Mesenchymal stem cell (in vitro differentiated cells and primary cell): Measurements from ENCODE around the gene PRODH2.
A peak's percentile ranks its signal among the peaks of the same experiment; 100 is the strongest.

Source experiments
- DNase-seq: peaks from one replicate; pipeline ENCODE4 v3.0.0-alpha.2; 2013
- H2AFZ ChIP-seq: one replicate; pipeline ENCODE4 v1.6.1; 2013; ENCODE audit warnings: low read depth, mild to moderate bottlenecking, control low read depth, inconsistent platforms, low read length, moderate library complexity
- H2AK5ac ChIP-seq: 2 replicates; pipeline ENCODE4 v1.6.1; 2013; ENCODE audit warnings: low read length, moderate library complexity, mild to moderate bottlenecking, inconsistent platforms; ENCODE audit not compliant: severe bottlenecking
- H2BK120ac ChIP-seq: one replicate; pipeline ENCODE4 v1.6.1; 2013; ENCODE audit warnings: low read depth, mild to moderate bottlenecking, inconsistent platforms, low read length, moderate library complexity
- H2BK12ac ChIP-seq, 2 experiments: one replicate each; pipeline ENCODE4 v1.6.1; 2013; ENCODE audit warnings: inconsistent platforms in 2 of 2, low read length in 2 of 2, mild to moderate bottlenecking in 2 of 2, moderate library complexity in 2 of 2, control low read depth in 1 of 2
- H2BK15ac ChIP-seq: one replicate; pipeline ENCODE4 v1.6.1; 2013; ENCODE audit warnings: mild to moderate bottlenecking, low read depth, inconsistent platforms; ENCODE audit not compliant: poor library complexity, severe bottlenecking
- H2BK5ac ChIP-seq: 2 replicates; pipeline ENCODE4 v1.6.1; 2013; ENCODE audit warnings: low read depth, mild to moderate bottlenecking, low read length, control low read depth, inconsistent platforms; ENCODE audit not compliant: poor library complexity, severe bottlenecking
- H3K14ac ChIP-seq, 2 experiments: one replicate each; pipeline ENCODE4 v1.6.1; 2013; ENCODE audit warnings: inconsistent platforms in 2 of 2, low read length in 2 of 2, control low read depth in 1 of 2, mild to moderate bottlenecking in 1 of 2, moderate library complexity in 1 of 2
- H3K18ac ChIP-seq, 2 experiments: one replicate each; pipeline ENCODE4 v1.6.1; 2013; ENCODE audit warnings: inconsistent platforms in 2 of 2, low read length in 2 of 2, control low read depth in 1 of 2, low read depth in 1 of 2, mild to moderate bottlenecking in 1 of 2
- H3K23ac ChIP-seq, 2 experiments: one replicate each; pipeline ENCODE4 v1.6.1; 2013; ENCODE audit warnings: inconsistent platforms in 2 of 2, low read length in 2 of 2, mild to moderate bottlenecking in 2 of 2, moderate library complexity in 2 of 2, control low read depth in 1 of 2
- H3K27ac ChIP-seq: 2 replicates; pipeline ENCODE4 v1.5.1; 2013; ENCODE audit warnings: mild to moderate bottlenecking, moderate library complexity, low read length, control low read depth, inconsistent platforms; ENCODE audit not compliant: poor library complexity, severe bottlenecking
- H3K27me3 ChIP-seq, 2 experiments: 2 replicates each; pipeline versions ENCODE4 v1.6.1 to v1.7.0; 2013; ENCODE audit warnings: low read length in 2 of 2, mild to moderate bottlenecking in 2 of 2, moderate library complexity in 2 of 2, control low read depth in 1 of 2, inconsistent platforms in 1 of 2; ENCODE audit not compliant: control insufficient read depth in 1 of 2, insufficient read depth in 1 of 2
- H3K36me3 ChIP-seq, 2 experiments: 2 replicates each; pipeline versions ENCODE4 v1.6.1 to v1.7.0; 2013; ENCODE audit warnings: low read length in 2 of 2, control low read depth in 1 of 2, inconsistent platforms in 1 of 2, low read depth in 1 of 2, mild to moderate bottlenecking in 1 of 2; ENCODE audit not compliant: insufficient read depth in 2 of 2, control insufficient read depth in 1 of 2
- H3K4ac ChIP-seq, 2 experiments: one replicate each; pipeline ENCODE4 v1.6.1; 2013; ENCODE audit warnings: inconsistent platforms in 2 of 2, low read length in 2 of 2, mild to moderate bottlenecking in 2 of 2, moderate library complexity in 2 of 2, control low read depth in 1 of 2, low read depth in 1 of 2
- H3K4me1 ChIP-seq: 2 replicates; pipeline ENCODE4 v1.6.1; 2013; ENCODE audit warnings: low read depth, low read length, control low read depth; ENCODE audit not compliant: control insufficient read depth, insufficient read depth
- H3K4me2 ChIP-seq: 2 replicates; pipeline ENCODE4 v1.6.1; 2013; ENCODE audit warnings: low read length, mild to moderate bottlenecking, inconsistent platforms; ENCODE audit not compliant: poor library complexity, severe bottlenecking
- H3K4me3 ChIP-seq, 2 experiments: 2 replicates each; pipeline versions ENCODE4 v1.5.1 to v1.7.0; 2013; ENCODE audit warnings: low read length in 2 of 2, mild to moderate bottlenecking in 2 of 2, control low read depth in 1 of 2, low read depth in 1 of 2; ENCODE audit not compliant: insufficient read depth in 1 of 2
- H3K79me1 ChIP-seq: replicated peaks from 2 replicates; pipeline ENCODE4 v1.6.1; 2013; ENCODE audit warnings: mild to moderate bottlenecking, control low read depth, low read length, inconsistent platforms; ENCODE audit not compliant: poor library complexity, severe bottlenecking
- H3K9ac ChIP-seq: 2 replicates; pipeline ENCODE4 v1.7.0; 2013; ENCODE audit warnings: mild to moderate bottlenecking, low read length, moderate library complexity
- H3K9me3 ChIP-seq: 2 replicates; pipeline ENCODE4 v1.7.0; 2013; ENCODE audit warnings: mild to moderate bottlenecking, low read length; ENCODE audit not compliant: control insufficient read depth
- H4K8ac ChIP-seq: one replicate; pipeline ENCODE4 v1.6.1; 2013; ENCODE audit warnings: inconsistent platforms, mild to moderate bottlenecking, low read length, moderate library complexity
- H4K91ac ChIP-seq: one replicate; pipeline ENCODE4 v1.6.1; 2013; ENCODE audit warnings: mild to moderate bottlenecking, low read length, inconsistent platforms
- WGBS: methylation state at CpG from one replicate; pipeline ENCODE4 v1.1.7; 2013; ENCODE audit warnings: mixed read lengths; 5-methylcytosine and 5-hydroxymethylcytosine counted together

The PRODH2 gene

GRCh38 chr19:35859414-35859813 is 46.8 kb upstream of the PRODH2 start:
- Histone ChIP-seq H3K4ac (no peak overlapping the region), H3K4me3 (no peak overlapping the region), H3K4me2 (no peak overlapping the region), H2AK5ac (no peak overlapping the region), H3K9ac (no peak overlapping the region), H3K9me3 (no peaks in the 10 kb centered on the region), H3K36me3 (no peaks in the 10 kb centered on the region), H3K27me3 (peaks cover 86 to 93% of the 10 kb centered on the region in 2 experiments), H4K8ac (no peak overlapping the region), H2BK12ac (no peak overlapping the region), H3K4me1 (peaks cover 20% of the 10 kb centered on the region), H2BK120ac (no peak overlapping the region), H4K91ac (no peak overlapping the region), H3K14ac (no peak overlapping the region), H2BK5ac (no peak overlapping the region), H2BK15ac (no peak overlapping the region), H2AFZ (no peak overlapping the region), H3K18ac (no peak overlapping the region), H3K27ac (no peak overlapping the region), H3K23ac (no peak overlapping the region), H3K79me1 (no peaks in the 10 kb centered on the region)
- 75% methylated on average over 4 of the region's 4 CpGs for WGBS
- DNase-seq: no peak

DNA sequence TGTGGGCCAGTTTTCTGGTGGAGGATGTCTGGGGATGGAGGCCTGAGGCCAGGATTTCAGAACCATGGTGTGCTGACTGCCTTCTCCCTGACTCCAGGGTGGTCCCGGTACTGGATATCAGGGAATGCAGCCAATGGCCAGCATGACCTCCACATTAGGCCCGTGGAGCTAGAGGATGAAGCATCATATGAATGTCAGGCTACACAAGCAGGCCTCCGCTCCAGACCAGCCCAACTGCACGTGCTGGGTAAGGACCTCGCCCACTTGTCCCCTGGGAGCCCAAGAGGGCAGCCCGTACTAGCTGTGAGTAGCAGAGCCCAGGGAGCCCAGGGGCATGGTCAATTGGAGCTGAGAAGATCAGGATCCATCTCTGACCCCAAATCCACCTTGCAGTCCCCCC is 45.7 kb upstream of the PRODH2 start:
- Histone ChIP-seq H3K4me1 (peaks cover 20% of the 10 kb centered on the region), H4K91ac (peak overlapping the region; percentile 21), H3K27me3 (peaks cover 87 to 91% of the 10 kb centered on the region in 2 experiments), H3K9me3 (no peaks in the 10 kb centered on the region), H3K23ac (no peak overlapping the region), H2BK12ac (no peak overlapping the region), H3K14ac (no peak overlapping the region), H2AFZ (no peak overlapping the region), H3K27ac (no peak overlapping the region), H3K4ac (no peak overlapping the region), H3K36me3 (no peaks in the 10 kb centered on the region), H4K8ac (no peak overlapping the region), H3K4me3 (no peak overlapping the region), H2BK5ac (no peak overlapping the region), H3K79me1 (no peaks in the 10 kb centered on the region), H3K4me2 (no peak overlapping the region), H3K18ac (no peak overlapping the region), H2AK5ac (no peak overlapping the region), H2BK120ac (no peak overlapping the region), H3K9ac (no peak overlapping the region), H2BK15ac (no peak overlapping the region)
- no peak for DNase-seq
- WGBS: 74% methylated on average over 6 of the region's 6 CpGs

DNA sequence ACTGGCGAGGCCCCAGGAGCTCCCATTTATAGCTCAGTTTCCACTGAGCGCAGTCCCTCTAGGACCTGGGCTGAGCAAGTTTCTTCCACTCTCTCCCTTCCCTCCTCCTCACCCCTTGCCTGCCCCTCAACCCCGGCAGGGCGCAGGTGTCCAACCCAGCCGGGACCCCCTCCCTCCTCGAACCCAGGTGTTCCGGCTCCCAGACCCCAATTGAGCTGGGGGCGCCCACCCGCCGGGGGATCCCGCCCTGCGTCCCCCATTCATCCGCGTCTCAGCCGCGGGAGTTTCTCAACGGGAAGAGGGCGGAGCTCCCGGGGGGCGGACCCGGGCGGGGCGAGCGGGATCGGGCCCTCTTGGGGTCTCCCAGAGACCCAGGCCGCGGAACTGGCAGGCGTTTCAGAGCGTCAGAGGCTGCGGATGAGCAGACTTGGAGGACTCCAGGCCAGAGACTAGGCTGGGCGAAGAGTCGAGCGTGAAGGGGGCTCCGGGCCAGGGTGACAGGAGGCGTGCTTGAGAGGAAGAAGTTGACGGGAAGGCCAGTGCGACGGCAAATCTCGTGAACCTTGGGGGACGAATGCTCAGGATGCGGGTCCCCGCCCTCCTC is 44.0 kb upstream of the PRODH2 start, which contains the start of gene KIRREL2:
Gene KIRREL2, plus strand, starts transcription at position 366 of the 604 bp plus-strand sequence. Its CDS starts 209 bp downstream, at position 575.
- H3K4ac ChIP-seq: no peak within 1 kb of the TSS
- no peak within 1 kb of the TSS for H3K9ac ChIP-seq
- H3K4me1 ChIP-seq: peaks cover 23% of the 10 kb centered on the region
- H3K18ac ChIP-seq: no peak within 1 kb of the TSS
- no peak within 1 kb of the TSS for H2AK5ac ChIP-seq
- no peak within 1 kb of the TSS for H3K14ac ChIP-seq
- no peaks in the 10 kb centered on the region for H3K79me1 ChIP-seq
- no peak within 1 kb of the TSS for H2BK5ac ChIP-seq
- no peak within 1 kb of the TSS for H3K23ac ChIP-seq
- no peak within 1 kb of the TSS for H2BK120ac ChIP-seq
- H2BK12ac ChIP-seq: no peak within 1 kb of the TSS
- no peak within 1 kb of the TSS for H4K91ac ChIP-seq
- peak within 1 kb of the TSS; percentile 91 for H3K4me2 ChIP-seq
- H2AFZ ChIP-seq: peak within 1 kb of the TSS; percentile 62
- H2BK15ac ChIP-seq: no peak within 1 kb of the TSS
- no peaks in the 10 kb centered on the region for H3K9me3 ChIP-seq
- DNase-seq: peak; percentile 6
- no peak within 1 kb of the TSS for H3K27ac ChIP-seq
- H3K27me3 ChIP-seq: peaks cover 88 to 92% of the 10 kb centered on the region in 2 experiments
- no peaks in the 10 kb centered on the region for H3K36me3 ChIP-seq
- no peak within 1 kb of the TSS for H4K8ac ChIP-seq
- 1% methylated on average over 41 of the region's 42 CpGs for WGBS
- peak within 1 kb of the TSS; percentile 41 to 67 for H3K4me3 ChIP-seq

DNA sequence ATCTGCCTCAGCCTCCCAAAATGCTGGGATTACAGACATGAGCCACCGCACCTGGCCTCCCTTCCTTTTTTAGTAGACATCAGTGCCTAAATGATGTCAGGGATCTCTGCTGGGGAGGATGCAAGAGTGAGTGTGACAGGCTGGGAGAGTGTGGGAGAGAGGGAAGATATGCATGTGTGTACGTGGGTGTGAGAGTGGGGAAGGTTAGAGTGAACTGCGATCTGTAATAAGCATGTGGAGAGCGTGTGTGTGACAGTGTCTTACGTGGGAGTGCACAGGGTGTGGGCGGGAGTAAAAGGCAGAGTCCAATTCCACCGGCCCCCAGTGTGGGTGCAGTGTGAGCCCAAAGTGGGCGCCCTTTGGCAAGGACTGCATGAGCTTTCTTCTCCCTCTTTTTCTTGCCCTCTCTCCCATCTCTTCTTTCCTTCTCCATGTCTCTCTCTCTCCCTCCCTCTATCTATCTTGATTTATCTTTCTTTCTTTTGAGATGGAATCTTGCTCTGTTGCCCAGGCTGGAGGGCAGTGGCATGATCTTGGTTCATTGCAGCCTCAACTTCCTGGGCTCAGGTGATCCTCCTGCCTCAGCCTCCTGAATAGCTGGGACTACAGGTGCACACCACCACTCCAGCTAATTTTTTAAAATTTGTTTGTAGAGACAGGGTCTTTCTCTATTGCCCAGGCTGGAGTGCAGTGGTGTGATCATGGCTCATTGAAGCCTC is 40.6 kb upstream of the PRODH2 start:
- no peak for DNase-seq
- H2AFZ ChIP-seq: no peak overlapping the region
- no peak overlapping the region for H2BK12ac ChIP-seq
- H4K91ac ChIP-seq: no peak overlapping the region
- H3K9me3 ChIP-seq: no peaks in the 10 kb centered on the region
- no peak overlapping the region for H2BK120ac ChIP-seq
- H3K4me3 ChIP-seq: no peak overlapping the region
- H3K79me1 ChIP-seq: no peaks in the 10 kb centered on the region
- 79% methylated on average over 8 of the region's 8 CpGs for WGBS
- no peak overlapping the region for H2AK5ac ChIP-seq
- H3K9ac ChIP-seq: no peak overlapping the region
- H3K27ac ChIP-seq: no peak overlapping the region
- no peak overlapping the region for H2BK15ac ChIP-seq
- peaks cover 15% of the 10 kb centered on the region for H3K4me1 ChIP-seq
- H2BK5ac ChIP-seq: no peak overlapping the region
- no peak overlapping the region for H3K23ac ChIP-seq
- peaks cover 88 to 91% of the 10 kb centered on the region in 2 experiments for H3K27me3 ChIP-seq
- H4K8ac ChIP-seq: no peak overlapping the region
- no peaks in the 10 kb centered on the region for H3K36me3 ChIP-seq
- no peak overlapping the region for H3K14ac ChIP-seq
- no peak overlapping the region for H3K4ac ChIP-seq
- H3K4me2 ChIP-seq: no peak overlapping the region
- no peak overlapping the region for H3K18ac ChIP-seq
